Activated naive CD4-positive, alpha-beta T cell treated with Interleukin-2 at 50 U/mL for 16 hours (primary cell): Measurements from ENCODE around the gene P2RX1.
A peak's percentile ranks its signal among the peaks of the same experiment; 100 is the strongest.
"Not testable (repeated sequence)": the region's sequence is repeated elsewhere in the genome, so short reads cannot be mapped to it uniquely, and the experiment has no call there.

Experiments
- DNase-seq: peaks from one replicate; pipeline ENCODE4 v3.0.0-alpha.2; 2020

P2RX1 gene

GRCh38 chr17:3951003-3951402 is 34.7 kb upstream of the P2RX1 start:
- DNase-seq: no peak

- DNase-seq: no peak
These were observed 34.3 kb upstream of the P2RX1 start for GRCh38 chr17:3950584-3950983.

- no peak for DNase-seq
These were observed 33.2 kb upstream of the P2RX1 start for GRCh38 chr17:3949418-3949817.

DNA sequence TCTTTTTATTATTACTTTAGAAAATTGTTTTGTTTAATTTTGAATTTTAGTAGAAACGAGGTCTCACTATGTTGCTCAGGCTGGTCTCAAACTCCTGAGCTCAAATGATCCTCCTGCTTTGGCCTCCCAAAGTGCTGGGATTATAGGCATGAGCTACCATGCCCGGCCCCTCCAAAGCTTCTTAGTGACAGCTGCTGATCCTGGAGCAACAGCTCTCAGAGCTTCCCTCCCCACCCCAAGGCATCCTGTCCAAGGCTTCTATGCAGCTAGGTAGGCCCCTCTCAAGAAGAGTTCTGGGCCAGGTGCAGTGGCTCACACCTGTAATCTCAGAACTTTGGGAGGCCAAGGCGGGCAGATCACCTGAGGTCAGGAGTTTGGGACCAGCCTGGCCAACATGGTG is 32.3 kb upstream of the P2RX1 start:
- DNase-seq: not testable (repeated sequence)

GRCh38 chr17:3947318-3947810 is 31.1 kb upstream of the P2RX1 start:
- DNase-seq: no peak

- DNase-seq: no peak
These were observed 30.5 kb upstream of the P2RX1 start for GRCh38 chr17:3946711-3947235.

DNA sequence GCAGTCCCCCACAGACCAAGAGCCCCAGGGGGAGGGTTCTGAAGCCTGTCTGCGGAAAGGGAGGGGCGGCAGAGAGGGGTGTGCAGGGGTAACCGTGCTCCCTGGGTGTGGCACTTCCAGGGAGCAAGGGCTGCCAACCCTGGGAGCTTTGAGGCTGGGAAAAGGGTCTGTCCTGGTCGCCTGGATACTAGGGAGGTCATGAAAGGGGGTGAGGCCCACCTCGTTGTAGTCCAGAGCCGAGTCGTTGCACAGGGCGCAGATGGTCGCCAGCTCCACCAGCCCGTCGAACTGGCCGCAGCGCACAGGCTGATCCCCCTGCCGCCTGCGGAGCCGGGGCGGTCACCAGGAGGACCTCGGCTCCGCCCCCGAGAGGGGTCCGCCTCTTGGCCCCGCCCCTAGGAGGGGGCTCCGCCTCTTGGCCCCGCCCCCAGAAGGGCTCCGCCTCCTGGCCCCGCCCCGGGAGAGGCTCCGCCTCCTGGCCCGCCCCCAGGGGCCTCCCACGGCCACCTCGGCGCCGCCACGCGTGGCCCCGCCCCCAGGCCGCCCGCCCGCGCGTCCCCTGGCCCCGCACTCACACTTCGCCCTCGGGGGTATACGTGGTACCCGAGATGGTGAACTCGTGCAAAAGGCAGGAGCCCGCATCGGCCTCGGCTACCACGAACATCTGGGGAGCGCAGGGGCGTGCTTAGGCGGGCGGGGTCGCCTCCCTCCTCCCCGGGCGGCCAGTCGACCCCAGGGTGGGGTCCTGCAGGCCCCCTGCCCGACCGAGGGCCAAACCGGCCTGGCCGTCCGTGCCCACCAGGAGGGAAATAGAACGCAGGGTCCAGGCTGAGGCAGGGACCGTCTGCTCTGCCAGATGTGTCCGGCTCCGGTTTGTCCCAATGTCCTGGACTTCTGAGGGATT is 28.5 kb upstream of the P2RX1 start:
- DNase-seq: peak; percentile 22

DNA sequence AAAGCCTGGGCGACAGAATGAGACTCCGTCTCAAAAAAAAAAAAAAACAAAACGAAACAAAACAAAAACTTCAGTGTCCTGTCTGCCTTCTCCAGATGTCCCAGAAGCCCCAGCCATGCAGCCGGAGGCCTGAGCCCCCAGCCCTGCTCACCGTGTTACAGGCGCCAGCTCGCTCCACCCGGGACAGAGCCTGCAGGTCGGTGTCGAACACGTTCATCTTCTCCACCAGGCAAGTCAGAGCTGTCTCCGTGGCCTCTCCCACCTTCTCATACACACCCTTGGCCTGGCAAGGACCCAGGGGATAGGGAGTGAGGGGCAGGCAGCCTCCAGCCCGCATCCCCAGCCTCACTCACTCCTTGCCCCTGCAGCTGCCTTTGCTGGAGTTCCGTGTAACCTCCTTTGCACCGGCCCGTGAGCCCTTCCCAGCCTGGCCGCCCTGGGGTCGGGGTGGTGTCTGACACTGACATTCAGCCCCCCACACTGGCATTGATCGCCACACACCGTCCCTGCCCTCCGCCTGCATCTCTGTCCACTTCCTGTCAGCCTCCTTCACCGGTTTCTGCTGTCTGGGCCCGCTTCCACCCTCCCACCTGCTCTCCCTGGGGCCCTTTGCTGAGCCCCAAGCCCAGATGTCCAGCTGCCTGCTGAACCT is 27.1 kb upstream of the P2RX1 start:
- DNase-seq: no peak

DNA sequence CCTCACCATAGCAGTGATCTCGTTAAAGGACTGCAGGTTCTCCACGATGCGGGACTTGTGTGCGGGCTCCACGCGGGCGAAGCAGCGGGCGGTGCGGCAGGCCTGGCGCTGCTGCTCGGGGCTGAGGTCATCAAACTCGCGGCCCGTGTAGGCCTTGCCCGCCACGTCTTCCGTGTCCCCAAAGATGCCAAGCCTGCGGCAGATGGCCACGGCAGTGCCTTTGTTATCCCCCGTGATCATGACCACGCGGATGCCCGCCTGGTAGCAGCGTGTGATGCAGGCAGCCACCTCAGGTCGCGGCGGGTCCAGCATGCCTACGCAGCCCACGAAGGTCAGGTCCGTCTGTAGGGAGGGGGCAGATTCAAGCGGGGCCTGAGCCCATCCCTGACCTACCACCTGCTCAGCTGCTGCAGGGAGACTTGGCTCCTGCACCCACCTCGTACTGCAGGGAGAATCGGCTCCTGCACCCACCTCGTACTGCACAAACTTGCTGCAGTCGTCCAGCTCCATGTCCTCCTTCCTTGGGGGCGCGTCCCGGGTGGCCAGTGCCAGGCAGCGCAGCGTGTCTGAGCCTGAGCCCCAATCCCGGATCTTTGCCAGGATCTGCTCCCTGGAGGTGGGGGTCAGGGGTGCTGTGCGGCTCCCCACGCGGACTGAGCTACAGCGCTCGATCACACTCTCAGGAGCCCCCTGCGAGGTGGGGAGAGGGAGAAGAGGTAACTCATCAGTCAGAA is 24.9 kb upstream of the P2RX1 start:
- no peak for DNase-seq

DNA sequence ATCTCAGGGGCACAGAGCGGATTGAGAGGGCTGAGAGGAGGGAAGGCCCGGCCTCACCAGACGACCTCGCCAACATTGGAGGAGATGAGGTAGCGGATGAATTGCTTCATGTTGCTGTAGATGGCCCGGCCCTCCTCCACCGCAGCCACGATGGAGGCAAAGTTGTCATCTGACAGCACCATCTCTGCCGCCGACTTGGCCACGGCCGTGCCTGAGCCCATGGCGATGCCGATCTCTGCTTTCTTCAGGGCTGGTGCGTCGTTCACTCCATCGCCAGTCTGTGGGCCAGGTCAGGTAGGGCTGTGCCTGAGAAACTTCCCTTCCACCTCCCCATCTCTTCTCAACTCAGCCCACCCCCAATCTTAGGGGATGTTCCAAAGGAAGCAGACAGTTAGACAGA is 21.1 kb upstream of the P2RX1 start:
- no peak for DNase-seq

DNA sequence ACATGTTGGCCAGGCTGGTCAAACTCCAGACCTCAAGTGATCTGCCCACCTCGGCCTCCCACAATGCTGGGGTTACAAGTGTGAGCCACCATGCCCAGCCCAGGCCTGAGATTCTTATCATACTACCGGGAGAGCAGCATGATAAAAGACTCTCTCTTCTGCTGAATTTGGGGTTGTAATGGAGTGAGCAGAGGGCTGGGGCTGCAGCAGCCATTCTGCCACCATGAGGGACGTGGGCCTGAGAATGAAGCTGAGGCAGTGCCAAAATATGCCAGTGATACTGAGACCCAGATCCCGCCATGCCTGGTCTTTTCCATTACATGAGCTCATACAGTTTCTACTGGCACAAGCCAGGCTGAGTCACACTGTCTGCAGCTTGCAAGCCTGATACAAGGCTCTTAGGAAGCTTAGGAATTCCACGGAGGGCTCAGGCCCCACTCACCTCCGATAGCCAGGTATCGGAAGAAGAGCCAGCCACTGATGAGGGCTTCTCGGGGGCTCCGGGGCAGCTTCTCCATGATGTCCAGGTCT is 19.6 kb upstream of the P2RX1 start:
- no peak for DNase-seq

DNA sequence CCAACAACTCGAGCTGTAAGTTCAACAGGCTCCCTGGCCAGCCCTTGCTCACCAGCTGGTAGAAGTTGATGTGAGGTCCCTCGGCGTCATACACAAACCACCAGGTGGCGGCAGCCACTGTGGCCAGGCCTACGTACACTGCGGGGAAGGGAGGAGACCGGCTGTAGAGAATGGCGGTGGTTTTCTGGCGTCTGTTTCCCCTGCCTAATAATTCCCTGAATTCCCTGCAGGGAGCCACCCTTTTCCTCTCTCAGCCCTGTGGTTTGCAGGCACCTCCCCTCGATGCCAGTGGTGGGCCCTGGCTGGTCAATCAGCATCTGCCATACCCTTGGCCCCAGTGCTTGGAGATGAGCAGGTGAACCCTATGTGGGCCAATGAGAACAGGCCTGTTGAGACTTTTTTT is 18.9 kb upstream of the P2RX1 start:
- DNase-seq: no peak

DNA sequence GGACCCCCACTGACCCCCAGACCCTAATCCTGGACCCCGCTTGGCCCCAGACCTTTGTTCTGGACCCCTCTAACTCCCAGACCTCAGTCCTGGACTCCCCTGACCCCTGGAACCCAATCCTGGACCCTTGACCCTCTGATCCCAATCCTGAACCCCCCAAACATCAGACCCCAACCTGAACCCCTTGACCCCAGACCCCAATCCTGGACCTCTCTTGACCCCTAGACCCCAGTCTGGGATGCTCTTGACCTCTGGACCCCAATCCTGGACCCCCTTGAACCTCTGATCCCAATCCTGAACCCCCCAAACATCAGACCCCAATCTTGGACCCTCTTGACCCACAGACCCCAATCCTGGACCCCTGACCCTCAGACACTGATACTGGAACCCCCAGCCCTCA is 13.5 kb upstream of the P2RX1 start:
- DNase-seq: no peak

DNA sequence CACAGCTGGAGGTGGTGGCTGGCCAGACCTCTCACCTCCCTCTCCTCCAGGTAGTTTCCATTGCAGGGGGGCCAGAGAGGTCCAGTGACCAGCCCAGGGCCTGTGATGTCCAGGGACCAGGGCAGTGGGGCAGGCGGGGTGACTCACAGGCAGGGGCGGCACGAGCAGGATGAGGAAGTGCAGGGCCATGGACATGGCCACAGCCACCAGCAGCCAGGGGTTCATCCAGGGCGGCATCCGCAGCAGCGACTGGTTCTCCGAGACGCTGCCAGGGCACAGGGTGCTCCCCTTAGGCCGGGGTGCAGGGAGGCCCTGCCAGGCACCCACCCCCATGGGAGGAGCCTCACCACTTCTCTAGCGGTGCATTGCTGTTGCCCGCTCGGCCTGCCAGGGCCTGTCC is 12.9 kb upstream of the P2RX1 start:
- DNase-seq: no peak

DNA sequence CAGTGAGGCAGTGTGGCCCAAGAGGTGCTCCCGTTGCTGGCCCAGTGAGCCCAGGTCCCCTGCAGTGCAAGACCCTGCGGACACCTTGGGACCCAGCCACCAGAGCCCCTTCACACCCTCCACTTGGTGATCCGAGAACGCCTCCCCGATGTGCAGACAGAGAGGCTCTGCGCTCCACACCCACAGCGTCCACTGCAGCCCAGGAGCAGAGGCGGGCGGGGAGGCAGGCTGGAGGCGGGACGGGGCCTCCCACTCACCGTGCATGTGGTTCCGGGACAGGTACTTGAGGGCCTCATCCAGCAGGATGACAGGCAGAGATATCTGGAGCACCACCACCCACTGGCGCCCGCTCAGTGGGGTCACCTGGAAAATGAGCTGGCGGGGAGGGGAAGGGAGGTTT is 12.1 kb upstream of the P2RX1 start:
- DNase-seq: no peak

- DNase-seq: no peak
These were observed 11.5 kb upstream of the P2RX1 start for GRCh38 chr17:3927628-3928340.

DNA sequence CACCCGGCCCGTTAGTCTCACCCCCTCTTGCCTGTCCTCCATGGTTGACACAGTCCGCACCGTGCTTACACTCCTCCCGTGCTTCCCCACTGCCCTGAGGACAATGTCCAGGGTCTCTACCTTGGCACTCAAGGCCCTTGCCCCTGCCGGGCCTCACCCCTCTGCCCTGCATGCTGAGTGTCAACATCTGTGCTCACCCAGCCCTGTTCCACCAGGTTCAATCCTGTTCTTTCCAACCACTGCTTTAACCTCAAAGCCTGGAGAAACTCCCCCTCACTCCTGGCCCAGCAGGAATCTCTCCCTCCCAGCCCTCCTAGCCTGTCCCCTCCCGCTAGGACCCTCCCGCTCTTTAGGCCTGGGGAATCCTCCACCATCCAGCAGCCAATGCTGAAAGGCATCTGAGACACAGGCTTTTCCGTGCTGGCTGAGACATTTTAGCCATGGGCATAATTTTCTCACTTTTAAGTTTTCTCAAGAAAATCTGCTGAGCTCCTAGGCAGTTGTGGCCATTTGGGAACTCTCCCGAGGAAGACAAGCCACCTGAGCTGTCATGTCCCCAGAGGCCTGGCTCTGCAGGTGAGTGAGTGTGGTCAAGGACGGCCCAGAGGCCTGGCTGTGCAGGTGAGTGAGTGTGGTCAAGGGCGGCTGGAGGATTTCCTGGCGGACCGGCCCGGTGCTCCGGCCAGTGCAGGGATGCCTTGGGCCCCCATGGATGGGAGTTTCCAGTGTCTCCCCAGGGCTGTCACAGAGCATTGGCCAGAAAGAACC is 10.8 kb upstream of the P2RX1 start:
- no peak for DNase-seq

DNA sequence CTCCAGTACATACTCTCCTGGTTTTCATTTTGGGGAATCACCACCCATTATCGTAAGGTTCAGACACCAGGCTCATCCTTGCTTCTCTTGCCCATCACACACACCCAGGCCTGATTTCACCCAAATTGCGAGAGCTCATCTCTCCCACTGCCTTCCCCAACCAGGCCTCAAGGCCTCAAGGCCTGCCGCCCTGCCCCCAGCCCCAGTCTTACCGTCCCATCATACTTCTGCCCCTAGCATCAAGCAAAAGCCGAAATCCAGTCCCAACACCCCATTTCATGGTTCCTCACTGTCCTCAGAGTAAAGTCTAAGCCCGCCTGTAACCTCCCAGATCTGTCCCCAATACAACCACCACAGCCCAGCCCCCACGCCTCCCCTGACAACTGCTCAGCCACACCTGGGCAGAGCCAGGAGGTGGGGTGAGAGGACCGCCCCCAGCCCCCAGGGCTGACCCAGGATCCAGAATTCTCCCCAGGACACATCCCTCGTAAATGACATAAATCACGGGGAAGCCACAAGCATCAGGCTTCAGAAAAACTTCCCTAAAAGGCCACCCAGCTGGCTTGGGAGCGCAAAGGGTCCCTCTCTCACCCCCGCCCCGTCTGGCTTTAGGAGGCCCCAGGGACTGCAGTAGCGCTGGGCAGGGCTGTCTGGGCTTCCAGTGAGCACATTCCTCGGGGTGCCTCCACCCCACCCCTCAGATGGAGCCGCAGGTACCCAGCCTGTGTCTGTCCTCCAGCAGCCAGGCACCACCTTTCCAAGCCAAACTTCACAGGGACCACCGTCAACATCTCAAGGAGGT is 9.6 kb upstream of the P2RX1 start:
- DNase-seq: no peak

GRCh38 chr17:3924512-3925350 is 8.5 kb upstream of the P2RX1 start:
- DNase-seq: no peak
